HG02678 (cell line): Measurements from ENCODE around the gene EFNB2.

Experiments used
- ATAC-seq: cut with Tn5 transposase; IDR thresholded peaks from one replicate; pipeline ENCODE4 v1.9.1; 2021; ENCODE audit warnings: mild to moderate bottlenecking, moderate library complexity; ENCODE audit not compliant: unreplicated experiment

EFNB2 gene

GRCh38 chr13:106526738-106527444, 8.6 kb downstream of the EFNB2 start:
- ATAC-seq = no peak

GRCh38 chr13:106525865-106526264, 9.6 kb downstream of the EFNB2 start:
- no peak for ATAC-seq

GRCh38 chr13:106524108-106524507, 11.4 kb downstream of the EFNB2 start:
- ATAC-seq = no peak

- no peak for ATAC-seq
Observed at GRCh38 chr13:106523576-106523975, 11.9 kb downstream of the EFNB2 start.

GRCh38 chr13:106522898-106523525, 12.4 kb downstream of the EFNB2 start:
- no peak for ATAC-seq

GRCh38 chr13:106522112-106522705, 13.3 kb downstream of the EFNB2 start:
- ATAC-seq = no peak

GRCh38 chr13:106521095-106521799, 14.2 kb downstream of the EFNB2 start:
- ATAC-seq = no peak

- ATAC-seq = no peak
Observed at GRCh38 chr13:106520251-106521054, 15.0 kb downstream of the EFNB2 start.

GRCh38 chr13:106518512-106518911, 16.9 kb downstream of the EFNB2 start:
- ATAC-seq = no peak

- ATAC-seq = no peak
Observed at GRCh38 chr13:106517109-106517847, 18.2 kb downstream of the EFNB2 start.

GRCh38 chr13:106515635-106516254, 19.7 kb downstream of the EFNB2 start:
- no peak for ATAC-seq

GRCh38 chr13:106514928-106515634, 20.4 kb downstream of the EFNB2 start:
- no peak for ATAC-seq

GRCh38 chr13:106513025-106513983, 22.2 kb downstream of the EFNB2 start:
- no peak for ATAC-seq

GRCh38 chr13:106507560-106508274, 27.7 kb downstream of the EFNB2 start:
- peak; percentile 84 for ATAC-seq

- ATAC-seq = no peak
Observed at GRCh38 chr13:106506286-106506685, 29.2 kb downstream of the EFNB2 start.

GRCh38 chr13:106505732-106506131, 29.7 kb downstream of the EFNB2 start:
- no peak for ATAC-seq

- no peak for ATAC-seq
Observed at GRCh38 chr13:106505295-106505694, 30.2 kb downstream of the EFNB2 start.
